Lower leg skin (tissue), 4 donors: ENCODE results near the gene EML4. TPM values are rescaled to one million over a fixed set of nuclear protein-coding genes. Genes with fewer than 3 reads are reported as not detected.

Source experiments
- DNase-seq, 2 donors: peaks; one replicate each; pipeline ENCODE4 v3.0.0-alpha.2; 2019; ENCODE audit warnings: low spot score in 2 of 2
- H3K4me3 ChIP-seq: fragments of 200-600 bp; sonication (generic); 2 replicates; pipeline ENCODE4 v1.5.1; 2017; ENCODE audit warnings: mild to moderate bottlenecking, low read depth; ENCODE audit not compliant: poor library complexity, severe bottlenecking
- CTCF ChIP-seq, 3 donors: fragments of 450-650 bp; IDR thresholded peaks; one replicate each; pipeline ENCODE4 v1.5.1; 2016; ENCODE audit warnings: antibody characterized with exemption in 3 of 3, mild to moderate bottlenecking in 3 of 3, moderate library complexity in 2 of 3
- POLR2A ChIP-seq, 2 donors: fragments of 450-650 bp; IDR thresholded peaks; one replicate each; pipeline ENCODE4 v1.6.1; 2016 to 2017; ENCODE audit warnings: antibody characterized with exemption in 2 of 2, mild to moderate bottlenecking in 1 of 2, moderate library complexity in 1 of 2
- WGBS, 2 donors: methylation state at CpG; one replicate each; pipeline ENCODE4 v1.1.5; 2018; 5-methylcytosine and 5-hydroxymethylcytosine counted together
- intact Hi-C: fragments of 100-400 bp; cut with DNase I; formaldehyde crosslinking; loops from one replicate; pipeline ENCODE4 v1.15.0; 2023; ENCODE audit warnings: low total_unique reads
- total RNA-seq, 4 donors: library from RNA; depleted of rRNA; stranded (reverse); fragments of >200 nt; gene quantifications; one replicate each; pipeline ENCODE4 v1.1.0, GENCODE V29; 2016

The EML4 gene
- total RNA-seq, 4 donors from 2014 or later = 29.5 to 37.4 (median 33.6) TPM

- DNase-seq = no peak
- H3K4me3 ChIP-seq = no peak overlapping the region
- intact Hi-C loops = no loop called here
- WGBS, 2 donors = 71 to 82% methylated on average over 2 of the region's 2 CpGs
- TF ChIP-seq POLR2A (IDR thresholded peaks at IDR 0.05) (no peak), CTCF (IDR thresholded peaks at IDR 0.05) (no peak)
Observed at GRCh38 chr2:42296226-42296625, 127.1 kb downstream of the EML4 start.

GRCh38 chr2:42297322-42297936 lies 128.3 kb downstream of the EML4 start:
- H3K4me3 ChIP-seq = no peak overlapping the region
- no peak for DNase-seq
- TF ChIP-seq CTCF (IDR thresholded peaks at IDR 0.05) (no peak), POLR2A (IDR thresholded peaks at IDR 0.05) (no peak)
- intact Hi-C loops = no loop called here
- WGBS, 2 donors = 88 to 91% methylated on average over 2 of the region's 2 CpGs

GRCh38 chr2:42298132-42298531 lies 129.0 kb downstream of the EML4 start:
- DNase-seq = no peak
- intact Hi-C loops = no loop called here
- TF ChIP-seq POLR2A (IDR thresholded peaks at IDR 0.05) = no peak
- no peak for TF ChIP-seq CTCF (IDR thresholded peaks at IDR 0.05)
- WGBS, 2 donors = 25 to 48% methylated on average over 1 of the region's 1 CpG
- no peak overlapping the region for H3K4me3 ChIP-seq

- no peak for DNase-seq
- intact Hi-C loops = no loop called here
- no peak overlapping the region for H3K4me3 ChIP-seq
- TF ChIP-seq POLR2A (IDR thresholded peaks at IDR 0.05) (no peak), CTCF (IDR thresholded peaks at IDR 0.05) (no peak)
- 87 to 89% methylated on average over 3 of the region's 3 CpGs for WGBS, 2 donors
Observed at GRCh38 chr2:42298996-42299754, 130.0 kb downstream of the EML4 start.

GRCh38 chr2:42300527-42300926 lies 131.4 kb downstream of the EML4 start:
- no peak for TF ChIP-seq CTCF (IDR thresholded peaks at IDR 0.05)
- TF ChIP-seq POLR2A (IDR thresholded peaks at IDR 0.05) = no peak
- no peak overlapping the region for H3K4me3 ChIP-seq
- WGBS, 2 donors = 74 to 80% methylated on average over 2 of the region's 2 CpGs
- DNase-seq = no peak
- intact Hi-C loops = no loop called here
